Measurements from ENCODE around the gene MSRB3. TPM values are rescaled to one million over a fixed set of nuclear protein-coding genes. Genes with fewer than 3 reads are reported as not detected.

MSRB3 gene
- polyA plus RNA-seq, 1 of the 3 experiments (the other 2 are of a cell fraction), result 24.3 TPM

DNA sequence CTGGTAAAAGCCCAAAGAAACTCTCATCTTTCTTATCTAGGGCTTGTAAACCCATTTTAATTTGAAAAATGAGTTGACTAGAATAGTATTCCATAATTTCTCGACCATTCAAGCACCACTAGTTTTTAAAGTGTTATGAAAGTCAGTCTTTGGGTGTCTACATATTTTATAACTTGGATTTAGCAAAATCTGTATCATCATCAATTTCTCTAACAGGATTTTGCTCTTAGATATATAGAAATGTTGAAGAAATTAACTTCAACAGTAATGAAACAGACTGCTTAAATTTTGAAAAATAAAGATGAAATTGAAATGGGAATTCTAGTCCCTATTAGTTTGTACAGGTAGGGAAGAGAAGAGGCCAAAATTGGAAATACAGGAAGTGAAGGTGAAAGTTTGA, 32.8 kb downstream of the MSRB3 start:
- WGBS (ENCODE audit: low lambda C conversion rate), result 37% methylated on average over 1 of the region's 1 CpG
- no peaks in the 10 kb centered on the region for H3K9me3 ChIP-seq
- CTCF ChIA-PET, result no interaction called here
- no peak for DNase-seq
- no peak for TF ChIP-seq FOSL2 (IDR thresholded peaks at IDR 0.05; ENCODE audit: borderline replicate concordance, low read depth)
- no peak for TF ChIP-seq YY1 (IDR thresholded peaks at IDR 0.05; ENCODE audit: low read depth)
- TF ChIP-seq, protein P1, sequence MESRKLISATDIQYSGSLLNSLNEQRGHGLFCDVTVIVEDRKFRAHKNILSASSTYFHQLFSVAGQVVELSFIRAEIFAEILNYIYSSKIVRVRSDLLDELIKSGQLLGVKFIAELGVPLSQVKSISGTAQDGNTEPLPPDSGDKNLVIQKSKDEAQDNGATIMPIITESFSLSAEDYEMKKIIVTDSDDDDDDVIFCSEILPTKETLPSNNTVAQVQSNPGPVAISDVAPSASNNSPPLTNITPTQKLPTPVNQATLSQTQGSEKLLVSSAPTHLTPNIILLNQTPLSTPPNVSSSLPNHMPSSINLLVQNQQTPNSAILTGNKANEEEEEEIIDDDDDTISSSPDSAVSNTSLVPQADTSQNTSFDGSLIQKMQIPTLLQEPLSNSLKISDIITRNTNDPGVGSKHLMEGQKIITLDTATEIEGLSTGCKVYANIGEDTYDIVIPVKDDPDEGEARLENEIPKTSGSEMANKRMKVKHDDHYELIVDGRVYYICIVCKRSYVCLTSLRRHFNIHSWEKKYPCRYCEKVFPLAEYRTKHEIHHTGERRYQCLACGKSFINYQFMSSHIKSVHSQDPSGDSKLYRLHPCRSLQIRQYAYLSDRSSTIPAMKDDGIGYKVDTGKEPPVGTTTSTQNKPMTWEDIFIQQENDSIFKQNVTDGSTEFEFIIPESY (IDR thresholded peaks at IDR 0.05; ENCODE audit: borderline replicate concordance, low read depth), result no peak
- TF ChIP-seq TCF12 (IDR thresholded peaks at IDR 0.05), result no peak
- TF ChIP-seq, protein P2, sequence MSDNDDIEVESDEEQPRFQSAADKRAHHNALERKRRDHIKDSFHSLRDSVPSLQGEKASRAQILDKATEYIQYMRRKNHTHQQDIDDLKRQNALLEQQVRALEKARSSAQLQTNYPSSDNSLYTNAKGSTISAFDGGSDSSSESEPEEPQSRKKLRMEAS (IDR thresholded peaks at IDR 0.05; ENCODE audit: low read depth), result no peak
- no peak for TF ChIP-seq CHD2 (IDR thresholded peaks at IDR 0.05; ENCODE audit: low read length, partially characterized antibody)
- TF ChIP-seq JUND (IDR thresholded peaks at IDR 0.05), result no peak
- TF ChIP-seq NRF1 (IDR thresholded peaks at IDR 0.05; ENCODE audit: low read depth, low read length), result no peak
- no peak for TF ChIP-seq SMC3 (IDR thresholded peaks at IDR 0.05; ENCODE audit: low read depth, low read length)
- no peak for TF ChIP-seq TAF1 (IDR thresholded peaks at IDR 0.05; ENCODE audit: borderline replicate concordance, low read depth, low read length)
- TF ChIP-seq RCOR1 (IDR thresholded peaks at IDR 0.05; ENCODE audit: low read length), result no peak
- TF ChIP-seq, protein P3, sequence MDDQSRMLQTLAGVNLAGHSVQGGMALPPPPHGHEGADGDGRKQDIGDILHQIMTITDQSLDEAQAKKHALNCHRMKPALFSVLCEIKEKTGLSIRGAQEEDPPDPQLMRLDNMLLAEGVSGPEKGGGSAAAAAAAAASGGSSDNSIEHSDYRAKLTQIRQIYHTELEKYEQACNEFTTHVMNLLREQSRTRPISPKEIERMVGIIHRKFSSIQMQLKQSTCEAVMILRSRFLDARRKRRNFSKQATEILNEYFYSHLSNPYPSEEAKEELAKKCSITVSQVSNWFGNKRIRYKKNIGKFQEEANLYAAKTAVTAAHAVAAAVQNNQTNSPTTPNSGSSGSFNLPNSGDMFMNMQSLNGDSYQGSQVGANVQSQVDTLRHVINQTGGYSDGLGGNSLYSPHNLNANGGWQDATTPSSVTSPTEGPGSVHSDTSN (IDR thresholded peaks at IDR 0.05), result no peak
- 0 out of 4 replicates have a peak overlapping the region, but pooled peaks of 1 of the 2 experiments have one; percentile 2 for H3K27ac ChIP-seq (ENCODE audit: low read depth in 2 of 2, low read length in 1 of 2)
- peaks cover 54% of the 10 kb centered on the region for H3K79me2 ChIP-seq (ENCODE audit: insufficient read depth)
- POLR2A ChIA-PET, result no interaction called here
- no peaks in the 10 kb centered on the region for H4K20me1 ChIP-seq (ENCODE audit: insufficient read depth)
- H3K9ac ChIP-seq, result no peak overlapping the region
- no peak overlapping the region for H2AFZ ChIP-seq (ENCODE audit: low read depth)
- no peak overlapping the region for H3K4me2 ChIP-seq
- H3K36me3 ChIP-seq (replicated peaks in 1 of 2; ENCODE audit: control insufficient read depth in 1 of 2, insufficient read depth in 2 of 2, low read length in 1 of 2), result peaks cover 0 to 25% of the 10 kb centered on the region in 2 experiments
- no peak overlapping the region for H3K4me3 ChIP-seq (ENCODE audit: low read depth in 2 of 2, low read length in 1 of 2)
- no peaks in the 10 kb centered on the region for H3K9me2 ChIP-seq
- peaks cover 42% of the 10 kb centered on the region for H3F3A ChIP-seq (replicated peaks; ENCODE audit: insufficient read depth)
- no peaks in the 10 kb centered on the region for H3K27me3 ChIP-seq (ENCODE audit: insufficient read depth)
- peaks cover 9 to 30% of the 10 kb centered on the region in 2 experiments; a peak in 3 of 4 replicates for H3K4me1 ChIP-seq (ENCODE audit: control insufficient read depth in 1 of 2, insufficient read depth in 2 of 2, low read depth in 1 of 2, low read length in 1 of 2)

DNA sequence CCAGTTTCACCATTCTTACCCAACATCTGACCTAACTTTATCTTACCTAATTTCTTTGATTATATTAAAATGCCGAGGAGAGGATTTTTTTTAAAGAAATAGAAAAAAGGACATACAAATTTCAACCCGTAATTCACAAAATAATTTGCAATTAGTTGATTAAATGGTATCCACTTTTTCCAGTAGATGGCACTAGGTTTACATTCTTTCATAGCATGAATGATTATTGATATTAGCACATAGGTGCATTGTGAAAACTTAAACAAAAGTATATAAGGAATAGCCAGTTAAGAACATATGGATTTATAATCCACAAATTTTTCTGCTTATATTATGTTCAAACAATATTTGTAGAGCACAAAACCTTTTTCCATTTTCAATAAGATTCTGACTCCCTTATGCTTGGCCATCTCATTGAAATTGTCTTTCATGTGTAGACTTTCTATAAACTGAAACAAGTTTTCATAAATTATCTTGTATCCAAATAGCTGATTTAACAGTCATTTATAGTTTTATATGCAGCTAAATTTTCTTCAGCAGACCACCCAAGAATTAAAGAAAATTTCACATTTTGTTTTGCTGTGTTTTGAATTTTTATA, 35.3 kb downstream of the MSRB3 start:
- H3K4me1 ChIP-seq (ENCODE audit: control insufficient read depth in 1 of 2, insufficient read depth in 2 of 2, low read depth in 1 of 2, low read length in 1 of 2), result peaks cover 0 to 14% of the 10 kb centered on the region in 2 experiments; a peak in 3 of 4 replicates
- DNase-seq, result no peak
- H3F3A ChIP-seq (replicated peaks; ENCODE audit: insufficient read depth), result peaks cover 16% of the 10 kb centered on the region
- H3K36me3 ChIP-seq (replicated peaks in 1 of 2; ENCODE audit: control insufficient read depth in 1 of 2, insufficient read depth in 2 of 2, low read length in 1 of 2), result peaks cover 0 to 31% of the 10 kb centered on the region in 2 experiments
- H3K4me3 ChIP-seq (ENCODE audit: low read depth in 2 of 2, low read length in 1 of 2), result no peak overlapping the region
- TF ChIP-seq, protein P4, sequence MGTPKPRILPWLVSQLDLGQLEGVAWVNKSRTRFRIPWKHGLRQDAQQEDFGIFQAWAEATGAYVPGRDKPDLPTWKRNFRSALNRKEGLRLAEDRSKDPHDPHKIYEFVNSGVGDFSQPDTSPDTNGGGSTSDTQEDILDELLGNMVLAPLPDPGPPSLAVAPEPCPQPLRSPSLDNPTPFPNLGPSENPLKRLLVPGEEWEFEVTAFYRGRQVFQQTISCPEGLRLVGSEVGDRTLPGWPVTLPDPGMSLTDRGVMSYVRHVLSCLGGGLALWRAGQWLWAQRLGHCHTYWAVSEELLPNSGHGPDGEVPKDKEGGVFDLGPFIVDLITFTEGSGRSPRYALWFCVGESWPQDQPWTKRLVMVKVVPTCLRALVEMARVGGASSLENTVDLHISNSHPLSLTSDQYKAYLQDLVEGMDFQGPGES (IDR thresholded peaks at IDR 0.05; ENCODE audit: low read depth, low read length), result no peak
- TF ChIP-seq RAD21 (IDR thresholded peaks at IDR 0.05; ENCODE audit: low read length), result peak; percentile 63
- 0 out of 2 replicates have a peak, but pooled peaks have one; percentile 16 for TF ChIP-seq TCF12 (IDR thresholded peaks at IDR 0.05)
- TF ChIP-seq FOXM1 (IDR thresholded peaks at IDR 0.05; ENCODE audit: low read depth), result 0 out of 2 replicates have a peak, but pooled peaks have one; percentile 17
- TF ChIP-seq SMC3 (IDR thresholded peaks at IDR 0.05; ENCODE audit: low read depth, low read length), result peak; percentile 32; the same call in 1 of the 2 replicates
- TF ChIP-seq, protein P5, sequence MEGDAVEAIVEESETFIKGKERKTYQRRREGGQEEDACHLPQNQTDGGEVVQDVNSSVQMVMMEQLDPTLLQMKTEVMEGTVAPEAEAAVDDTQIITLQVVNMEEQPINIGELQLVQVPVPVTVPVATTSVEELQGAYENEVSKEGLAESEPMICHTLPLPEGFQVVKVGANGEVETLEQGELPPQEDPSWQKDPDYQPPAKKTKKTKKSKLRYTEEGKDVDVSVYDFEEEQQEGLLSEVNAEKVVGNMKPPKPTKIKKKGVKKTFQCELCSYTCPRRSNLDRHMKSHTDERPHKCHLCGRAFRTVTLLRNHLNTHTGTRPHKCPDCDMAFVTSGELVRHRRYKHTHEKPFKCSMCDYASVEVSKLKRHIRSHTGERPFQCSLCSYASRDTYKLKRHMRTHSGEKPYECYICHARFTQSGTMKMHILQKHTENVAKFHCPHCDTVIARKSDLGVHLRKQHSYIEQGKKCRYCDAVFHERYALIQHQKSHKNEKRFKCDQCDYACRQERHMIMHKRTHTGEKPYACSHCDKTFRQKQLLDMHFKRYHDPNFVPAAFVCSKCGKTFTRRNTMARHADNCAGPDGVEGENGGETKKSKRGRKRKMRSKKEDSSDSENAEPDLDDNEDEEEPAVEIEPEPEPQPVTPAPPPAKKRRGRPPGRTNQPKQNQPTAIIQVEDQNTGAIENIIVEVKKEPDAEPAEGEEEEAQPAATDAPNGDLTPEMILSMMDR (IDR thresholded peaks at IDR 0.05), result peak; percentile 82
- TF ChIP-seq, protein P6, sequence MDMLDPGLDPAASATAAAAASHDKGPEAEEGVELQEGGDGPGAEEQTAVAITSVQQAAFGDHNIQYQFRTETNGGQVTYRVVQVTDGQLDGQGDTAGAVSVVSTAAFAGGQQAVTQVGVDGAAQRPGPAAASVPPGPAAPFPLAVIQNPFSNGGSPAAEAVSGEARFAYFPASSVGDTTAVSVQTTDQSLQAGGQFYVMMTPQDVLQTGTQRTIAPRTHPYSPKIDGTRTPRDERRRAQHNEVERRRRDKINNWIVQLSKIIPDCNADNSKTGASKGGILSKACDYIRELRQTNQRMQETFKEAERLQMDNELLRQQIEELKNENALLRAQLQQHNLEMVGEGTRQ (IDR thresholded peaks at IDR 0.05; ENCODE audit: borderline replicate concordance, low read depth, low read length), result no peak
- no peaks in the 10 kb centered on the region for H3K9me3 ChIP-seq
- no peak overlapping the region for H2AFZ ChIP-seq (ENCODE audit: low read depth)
- ChIA-PET POLR2A (no interaction called here), CTCF (interaction anchor here (0.8 kb wide), 1 partner anchor 14 kb away, joined by 3 read pairs; no protein-coding TSS in a partner anchor)
- peak overlapping the region; percentile 31; the same call in 1 of the 2 replicates for H3K9ac ChIP-seq
- H3K27ac ChIP-seq (ENCODE audit: low read depth in 2 of 2, low read length in 1 of 2), result peak overlapping the region in 1 of 2 experiments; percentile 40; a peak in 2 of 4 replicates
- no peak overlapping the region for H3K4me2 ChIP-seq
- no peaks in the 10 kb centered on the region for H4K20me1 ChIP-seq (ENCODE audit: insufficient read depth)
- H3K79me2 ChIP-seq (ENCODE audit: insufficient read depth), result peaks cover 48% of the 10 kb centered on the region
- 9% methylated on average over 2 of the region's 2 CpGs for WGBS (ENCODE audit: low lambda C conversion rate)
- no peaks in the 10 kb centered on the region for H3K27me3 ChIP-seq (ENCODE audit: insufficient read depth)
- H3K9me2 ChIP-seq, result no peaks in the 10 kb centered on the region
